COLO668 (cell line): ENCODE measurements around the gene KIF3C.
A peak's percentile ranks its signal among the peaks of the same experiment; 100 is the strongest.
"Not testable (repeated sequence)": the region's sequence is repeated elsewhere in the genome, so short reads cannot be mapped to it uniquely, and the experiment has no call there.

ENCODE experiments used
- DNase-seq: peaks from one replicate; lab custom pipeline; 2025; ENCODE audit not compliant: unreplicated experiment; lab: John Stamatoyannopoulos, UW

KIF3C gene

GRCh38 chr2:25982273-25982967, at the start of gene KIF3C:
TSS of gene KIF3C (minus strand) at chr2:25982497. CDS start at chr2:25981917, 580 bp downstream.
- peak; percentile 73 for DNase-seq

- DNase-seq: not testable (repeated sequence)
Measured at GRCh38 chr2:26028083-26028482, 45.8 kb upstream of the KIF3C start.

GRCh38 chr2:26025509-26025908, 43.2 kb upstream of the KIF3C start:
- no peak for DNase-seq

- no peak for DNase-seq
Measured at GRCh38 chr2:26024260-26024659, 42.0 kb upstream of the KIF3C start.

- no peak for DNase-seq
Measured at GRCh38 chr2:26020231-26020640, 37.9 kb upstream of the KIF3C start.

- DNase-seq: peak; percentile 49
Measured at GRCh38 chr2:26018184-26019055, 36.1 kb upstream of the KIF3C start.

GRCh38 chr2:26017464-26018183, 35.3 kb upstream of the KIF3C start:
- no peak for DNase-seq

GRCh38 chr2:26016706-26017045, 34.4 kb upstream of the KIF3C start:
- DNase-seq: not testable (repeated sequence)

- DNase-seq: no peak
Measured at GRCh38 chr2:26016012-26016705, 33.9 kb upstream of the KIF3C start.

GRCh38 chr2:26013668-26014067, 31.4 kb upstream of the KIF3C start:
- no peak for DNase-seq

GRCh38 chr2:26011990-26012856, 29.9 kb upstream of the KIF3C start:
- DNase-seq: peak; percentile 71

GRCh38 chr2:26011609-26011989, 29.3 kb upstream of the KIF3C start:
- no peak for DNase-seq

GRCh38 chr2:26010943-26011342, 28.6 kb upstream of the KIF3C start:
- no peak for DNase-seq

GRCh38 chr2:26009567-26009963, 27.3 kb upstream of the KIF3C start:
- no peak for DNase-seq

GRCh38 chr2:26008851-26009566, 26.7 kb upstream of the KIF3C start:
- DNase-seq: no peak

- no peak for DNase-seq
Measured at GRCh38 chr2:26008095-26008494, 25.8 kb upstream of the KIF3C start.

- DNase-seq: no peak
Measured at GRCh38 chr2:26002632-26003310, 20.5 kb upstream of the KIF3C start.

- no peak for DNase-seq
Measured at GRCh38 chr2:26001743-26002351, 19.6 kb upstream of the KIF3C start.
